HL-60/S4 treated with retinoic acid at 250 ng/mL for 4 days and 3 days (cell line): ENCODE measurements around the gene GADD45A.
"Not testable (repeated sequence)": the region's sequence is repeated elsewhere in the genome, so short reads cannot be mapped to it uniquely, and the experiment has no call there.

Source experiments
- in situ Hi-C: fragments of 300-500 bp; cut with MboI; formaldehyde crosslinking; loops from 2 replicates; pipeline ENCODE4 v1.7.0; 2022; ENCODE audit warnings: low sequenced_read_pairs

GADD45A gene, protein sequence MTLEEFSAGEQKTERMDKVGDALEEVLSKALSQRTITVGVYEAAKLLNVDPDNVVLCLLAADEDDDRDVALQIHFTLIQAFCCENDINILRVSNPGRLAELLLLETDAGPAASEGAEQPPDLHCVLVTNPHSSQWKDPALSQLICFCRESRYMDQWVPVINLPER

DNA sequence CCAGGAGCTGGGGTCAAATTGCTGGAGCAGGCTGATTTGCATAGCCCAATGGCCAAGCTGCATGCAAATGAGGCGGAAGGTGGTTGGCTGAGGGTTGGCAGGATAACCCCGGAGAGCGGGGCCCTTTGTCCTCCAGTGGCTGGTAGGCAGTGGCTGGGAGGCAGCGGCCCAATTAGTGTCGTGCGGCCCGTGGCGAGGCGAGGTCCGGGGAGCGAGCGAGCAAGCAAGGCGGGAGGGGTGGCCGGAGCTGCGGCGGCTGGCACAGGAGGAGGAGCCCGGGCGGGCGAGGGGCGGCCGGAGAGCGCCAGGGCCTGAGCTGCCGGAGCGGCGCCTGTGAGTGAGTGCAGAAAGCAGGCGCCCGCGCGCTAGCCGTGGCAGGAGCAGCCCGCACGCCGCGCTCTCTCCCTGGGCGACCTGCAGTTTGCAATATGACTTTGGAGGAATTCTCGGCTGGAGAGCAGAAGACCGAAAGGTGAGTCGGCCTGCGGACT, at the start of gene GADD45A:
TSS of gene GADD45A (plus strand) at position 135 of the 491 bp plus-strand sequence. CDS start at position 429, 294 bp downstream.
- in situ Hi-C loops: no loop called here

DNA sequence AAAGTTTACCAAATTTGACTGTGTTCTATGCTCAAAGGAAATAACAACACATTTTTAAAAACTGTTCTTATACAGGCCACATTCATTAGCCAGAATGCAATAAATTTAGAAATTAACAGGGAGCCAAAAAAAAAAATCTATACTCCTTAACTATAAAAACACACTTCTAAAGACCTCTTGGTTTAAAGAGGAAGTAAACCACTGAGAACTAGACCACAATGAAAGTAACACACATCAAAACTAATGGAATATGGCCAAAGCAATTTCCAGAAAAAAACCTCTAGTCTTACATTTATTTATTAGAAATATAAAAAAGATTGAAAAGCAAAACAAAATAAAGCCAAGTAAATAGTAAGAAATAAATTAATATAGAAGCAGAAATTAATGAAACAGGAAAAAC, 48.9 kb upstream of the GADD45A start:
- in situ Hi-C loops: no loop called here

DNA sequence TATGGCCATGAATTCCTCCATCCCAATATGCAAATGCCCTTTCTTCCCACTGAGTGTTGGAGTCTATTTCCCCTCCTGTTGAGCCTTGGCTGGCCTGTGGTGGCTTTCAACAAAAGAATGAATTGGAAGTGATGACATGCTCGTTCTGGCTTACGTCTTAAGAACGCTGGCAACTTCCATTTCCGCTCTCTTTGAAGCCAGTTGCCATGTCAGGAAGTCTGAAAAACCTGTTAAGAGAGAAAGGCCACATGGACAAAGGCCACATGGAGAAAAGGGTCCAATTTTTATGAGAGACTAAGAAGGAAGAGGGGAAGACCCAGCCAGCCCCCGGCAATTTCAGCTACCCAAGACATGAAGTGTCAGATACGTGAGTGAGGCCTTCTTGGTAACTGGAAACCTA, 45.6 kb upstream of the GADD45A start:
- in situ Hi-C loops: no loop called here

DNA sequence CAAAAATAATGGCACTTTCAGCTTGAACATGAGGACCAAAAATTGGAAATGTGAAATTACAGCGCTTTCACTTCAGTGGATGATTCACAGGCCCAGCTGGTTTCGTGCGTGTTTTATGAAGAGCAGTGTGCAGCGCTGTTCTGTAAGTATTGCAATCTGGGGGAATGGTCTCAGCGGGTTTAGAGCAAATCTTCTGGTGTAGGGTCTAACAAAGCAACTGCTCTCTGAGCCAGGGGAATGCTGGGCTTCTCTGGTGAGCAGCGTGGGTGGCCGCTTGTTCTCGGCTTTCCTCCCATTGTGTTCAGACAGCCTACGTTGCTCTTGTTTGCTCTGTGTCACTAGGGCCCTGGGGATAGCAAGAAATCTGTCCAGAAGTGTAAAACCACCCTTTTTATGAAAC, 42.4 kb upstream of the GADD45A start:
- in situ Hi-C loops: no loop called here

DNA sequence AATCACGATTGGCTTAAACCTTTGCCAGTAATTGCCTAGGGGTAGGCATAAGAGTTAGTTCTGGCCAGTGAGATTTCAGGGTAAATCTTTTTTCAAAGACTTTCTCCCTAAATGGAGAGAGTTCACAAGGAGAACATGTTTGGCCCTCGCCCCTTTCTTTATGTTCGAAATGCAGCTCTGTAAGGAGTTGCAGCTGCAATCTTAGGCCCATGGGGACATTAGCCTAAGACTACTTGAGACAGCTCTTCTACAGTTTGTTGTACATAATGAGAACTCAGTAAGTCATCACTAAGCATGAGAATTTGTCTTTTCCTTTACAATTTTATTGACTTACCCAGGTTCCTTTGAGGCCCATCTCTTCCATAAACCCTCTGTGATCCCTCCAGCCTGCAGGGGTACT, 40.4 kb upstream of the GADD45A start:
- in situ Hi-C loops: no loop called here

DNA sequence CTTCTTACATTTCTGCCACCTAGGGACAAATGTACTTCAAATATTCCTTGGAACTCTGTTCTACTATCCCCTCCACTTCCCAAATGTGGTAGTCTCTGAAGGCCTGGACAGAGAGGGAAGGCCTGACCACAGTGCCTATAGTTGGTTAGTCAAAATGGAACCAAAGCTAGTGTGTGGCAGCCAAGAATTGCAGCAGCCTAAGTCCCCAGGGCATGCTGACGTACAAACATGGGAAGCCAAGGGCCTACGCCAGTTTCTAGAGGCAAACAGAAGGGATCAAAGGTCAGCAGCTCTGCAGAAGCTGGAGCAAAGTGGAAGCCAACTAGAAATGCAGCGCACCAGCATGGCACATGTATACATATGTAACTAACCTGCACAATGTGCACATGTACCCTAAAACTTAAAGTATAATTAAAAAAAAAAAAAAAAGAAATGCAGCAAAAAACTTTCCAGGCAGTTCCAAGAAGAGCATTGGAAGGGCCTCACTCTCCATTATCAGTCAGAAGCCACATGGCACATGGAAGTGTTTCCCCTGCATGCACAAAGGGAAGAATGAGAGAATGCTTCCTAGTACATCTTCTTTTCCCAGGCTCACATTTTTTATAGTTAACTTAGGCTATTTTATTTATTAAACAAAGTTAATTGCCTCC, 39.4 kb upstream of the GADD45A start:
- in situ Hi-C loops: no loop called here

DNA sequence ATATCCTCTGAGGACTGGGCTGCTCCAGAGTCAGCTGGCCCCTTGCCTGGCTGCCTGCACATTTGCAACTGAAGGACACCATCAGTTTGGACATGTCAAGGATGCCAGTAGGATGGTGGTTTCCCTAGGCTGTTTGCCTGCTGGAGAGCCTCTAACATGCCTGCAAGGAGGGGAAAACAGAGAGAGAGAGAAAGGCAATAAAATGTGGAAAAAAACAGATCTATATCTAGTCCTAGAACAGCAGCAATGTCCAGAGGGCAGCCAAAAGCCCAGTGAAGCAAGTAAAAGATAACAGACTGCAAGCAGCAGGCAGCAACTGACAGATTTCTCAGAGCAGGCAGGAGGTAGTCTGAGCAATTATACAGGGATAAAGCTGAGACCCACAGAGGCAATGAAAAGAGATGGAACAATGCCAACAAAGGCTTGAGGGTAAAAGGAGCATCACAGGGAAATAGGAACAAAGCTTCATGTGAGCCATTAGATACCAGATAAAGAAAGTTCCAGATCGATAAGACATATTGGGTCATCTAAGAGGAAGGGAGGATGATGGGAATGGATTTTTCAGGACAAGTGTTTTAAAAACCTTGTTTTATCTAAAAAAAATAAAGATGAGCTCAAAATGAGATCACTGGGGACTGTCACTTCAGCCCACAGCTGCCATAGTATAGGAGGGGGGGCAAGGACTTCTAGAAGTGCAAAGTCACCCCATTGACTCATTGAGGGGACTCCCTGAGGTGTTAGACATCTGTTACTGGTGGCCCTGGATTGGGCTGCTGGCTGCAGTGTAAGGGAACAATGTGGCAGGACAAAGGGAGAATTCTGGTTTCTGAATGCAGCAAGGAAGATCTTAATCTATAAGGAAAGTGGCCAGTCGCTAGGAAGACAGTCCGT, 38.6 kb upstream of the GADD45A start:
- in situ Hi-C loops: no loop called here

DNA sequence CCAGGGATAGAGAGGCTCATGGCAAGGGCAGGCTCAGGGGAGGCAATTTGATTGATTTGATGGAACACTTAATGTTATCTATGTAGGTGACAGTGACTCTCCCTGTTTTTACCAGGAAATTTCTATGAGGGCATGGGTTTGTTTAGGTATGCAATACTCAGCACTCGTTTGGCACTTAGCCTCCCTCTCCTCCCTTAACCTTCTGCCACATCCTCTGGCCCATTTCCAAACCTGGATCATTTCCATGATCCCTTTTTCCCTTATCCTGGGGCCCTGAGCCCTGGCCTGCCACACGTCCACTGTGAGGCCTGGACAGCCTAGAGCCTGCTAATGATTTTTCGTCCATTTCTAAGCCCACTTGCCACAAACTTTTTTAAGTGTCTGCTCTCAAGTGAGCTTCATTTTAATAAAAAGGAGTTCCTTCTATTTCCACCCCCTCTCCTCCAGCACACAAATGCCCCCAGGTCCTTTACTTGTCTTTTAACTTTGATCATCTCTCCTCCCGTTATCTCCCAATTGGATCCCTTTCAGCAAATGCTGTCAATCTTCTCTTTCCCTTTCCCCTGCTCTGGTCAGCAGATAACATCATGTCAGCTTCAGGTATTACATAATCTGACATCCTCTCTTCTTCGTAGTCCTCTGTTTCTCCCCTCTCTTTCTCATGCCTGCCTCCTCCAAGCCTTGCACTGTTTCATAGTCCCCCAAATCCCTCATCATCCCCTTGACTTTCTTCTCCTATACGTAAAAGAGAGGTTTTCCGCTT, 37.8 kb upstream of the GADD45A start:
- in situ Hi-C loops: no loop called here

DNA sequence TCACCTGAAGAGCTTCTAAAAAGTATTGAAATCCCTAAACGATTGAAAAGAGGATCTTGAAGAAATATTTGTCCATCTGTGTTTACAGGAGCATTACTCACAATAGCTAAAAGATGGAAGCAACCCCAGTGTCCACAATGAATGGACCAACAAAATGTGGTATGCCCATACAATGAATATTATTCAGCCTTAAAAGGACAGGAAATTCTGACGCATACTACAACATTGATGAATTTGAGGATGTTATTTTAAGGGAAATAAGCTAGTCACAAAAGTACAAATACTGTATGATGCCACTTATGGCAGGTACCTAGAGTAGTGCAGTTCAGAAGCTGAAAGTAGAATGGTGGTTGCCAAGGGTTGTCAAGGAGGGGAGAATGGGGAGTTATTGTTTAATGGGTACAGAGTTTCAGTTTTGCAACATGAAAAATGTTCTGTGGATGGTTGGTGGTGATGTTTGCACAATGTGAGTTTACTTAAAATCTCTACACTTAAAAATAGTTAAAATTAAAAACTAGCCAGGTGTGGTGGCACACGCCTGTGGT, 37.1 kb upstream of the GADD45A start:
- in situ Hi-C loops: no loop called here

DNA sequence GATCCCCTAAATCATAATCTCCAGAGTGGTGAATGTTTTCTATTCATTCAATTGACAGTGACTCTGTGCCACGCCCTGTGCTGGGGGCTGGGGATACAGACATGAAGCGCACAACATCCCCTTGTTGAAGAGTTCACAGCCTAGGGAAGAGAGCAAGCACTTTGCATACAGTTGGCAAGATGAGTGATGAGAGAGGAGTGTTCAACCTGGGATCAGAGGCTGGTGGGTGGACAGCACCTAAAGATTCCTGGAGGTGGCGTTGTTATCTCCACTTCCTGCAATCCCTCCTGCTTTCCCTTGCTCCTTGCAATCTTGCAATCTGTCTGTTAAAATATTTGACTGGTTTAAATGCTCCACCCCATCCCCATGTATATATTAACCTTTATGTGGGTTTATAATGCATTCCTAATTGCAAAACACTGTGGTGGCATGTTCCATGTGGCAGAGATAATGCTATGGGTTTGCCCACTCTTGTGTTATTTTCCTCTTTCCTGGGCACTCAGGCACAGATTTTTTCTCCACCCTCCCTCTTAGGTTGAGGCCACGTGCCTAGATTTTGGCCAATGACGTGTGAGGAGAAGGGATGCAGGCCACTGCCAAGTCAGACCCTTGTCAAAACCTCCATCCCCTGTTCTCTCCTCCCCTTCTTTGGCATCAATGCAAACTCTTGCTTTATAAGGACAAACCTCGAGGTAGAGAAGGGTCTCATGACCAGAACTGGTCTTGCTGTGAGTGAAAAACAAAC, 36.2 kb upstream of the GADD45A start:
- in situ Hi-C loops: no loop called here

DNA sequence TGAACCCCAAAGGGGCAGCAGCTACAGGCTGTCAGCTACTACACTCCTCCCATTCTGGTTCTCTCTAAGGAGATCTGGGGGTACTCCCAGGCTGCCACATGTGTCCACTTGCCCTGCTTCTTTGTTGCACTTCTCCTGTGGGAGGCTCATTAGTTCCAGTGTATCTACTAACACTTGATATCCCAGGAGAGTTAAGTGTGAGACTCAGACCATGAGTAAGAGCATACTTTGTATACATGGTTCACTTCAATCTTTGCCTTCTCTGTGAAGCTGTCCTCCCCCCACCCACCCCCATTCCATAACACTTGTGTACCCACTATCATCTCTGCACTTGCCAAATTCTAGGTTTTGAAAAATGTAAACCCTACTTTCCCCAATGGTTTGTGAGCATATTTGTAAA, 34.9 kb upstream of the GADD45A start:
- in situ Hi-C loops: no loop called here

DNA sequence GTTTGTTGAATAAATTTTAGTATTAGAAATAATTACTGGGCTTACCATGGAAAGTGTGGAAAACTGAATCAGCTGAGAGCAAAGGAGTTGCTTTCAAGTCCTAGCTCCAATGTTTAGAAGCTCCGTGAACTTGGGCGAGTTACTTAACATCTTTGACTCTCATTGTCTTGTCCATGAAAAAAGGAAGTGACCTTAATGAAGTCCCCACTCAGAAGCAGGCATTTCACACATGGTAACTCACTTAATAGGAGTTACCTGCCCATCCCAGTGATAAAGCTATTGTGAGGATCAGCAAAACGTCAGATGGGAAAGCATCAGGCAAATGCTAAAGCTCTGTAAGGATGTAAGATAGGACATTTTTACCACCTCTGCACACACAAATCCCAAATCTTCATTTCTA, 34.0 kb upstream of the GADD45A start:
- in situ Hi-C loops: no loop called here

DNA sequence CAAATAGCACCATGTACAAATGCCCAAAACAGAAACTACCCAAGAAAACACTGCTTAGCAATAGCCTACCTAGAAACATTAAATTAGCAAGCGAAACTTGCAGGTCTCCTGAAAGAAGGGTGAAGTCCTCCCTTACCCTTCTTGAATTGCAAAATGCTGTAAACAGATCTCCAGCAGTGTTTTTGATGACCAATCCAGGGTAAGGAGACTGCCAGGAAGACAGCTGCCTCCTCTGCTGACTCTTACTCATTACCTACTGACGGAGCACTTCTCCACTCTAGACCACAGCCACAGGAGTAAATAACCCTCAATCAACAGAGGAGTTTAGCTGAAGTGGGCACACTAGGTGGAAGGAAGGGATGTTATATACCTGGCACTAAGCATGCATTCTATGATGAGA, 32.2 kb upstream of the GADD45A start:
- in situ Hi-C loops: no loop called here

DNA sequence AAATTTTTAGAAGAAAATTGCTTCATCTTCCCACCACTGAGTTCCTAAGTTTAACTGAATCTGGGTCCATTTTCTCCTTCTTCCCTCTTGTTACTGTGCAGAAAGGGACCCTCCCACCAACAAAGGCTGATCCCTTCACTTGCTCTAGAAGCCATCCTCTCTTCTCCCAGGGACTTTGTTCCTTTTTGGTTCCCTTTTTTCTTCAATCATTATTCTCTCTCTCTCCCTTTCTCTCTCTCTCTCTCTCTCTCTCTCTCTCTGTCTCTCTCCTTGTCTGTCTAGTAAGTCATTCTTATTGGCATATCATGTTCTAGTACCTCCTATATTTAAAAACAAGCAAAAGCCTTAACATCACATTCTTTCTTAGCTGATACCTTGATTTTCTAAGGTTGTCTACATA, 31.7 kb upstream of the GADD45A start:
- in situ Hi-C loops: no loop called here

DNA sequence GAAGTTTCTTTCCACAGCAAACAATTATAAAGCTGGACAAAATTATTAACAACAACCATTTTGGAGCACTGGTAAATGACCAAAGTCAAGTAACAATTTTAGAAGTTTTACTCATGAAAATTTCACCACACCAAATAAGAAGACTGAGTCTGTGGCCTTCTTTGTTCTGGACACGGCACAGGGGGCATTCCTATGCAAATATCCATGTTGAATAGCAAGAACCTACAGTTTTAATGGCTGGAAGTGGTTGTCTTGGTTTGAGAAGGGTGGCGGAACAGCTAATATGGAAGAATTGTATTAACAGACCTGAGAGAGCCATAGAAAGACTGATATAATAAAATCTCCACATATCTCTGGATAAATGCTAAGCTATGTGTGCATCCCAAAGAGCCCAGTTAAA, 29.4 kb upstream of the GADD45A start:
- in situ Hi-C loops: no loop called here

DNA sequence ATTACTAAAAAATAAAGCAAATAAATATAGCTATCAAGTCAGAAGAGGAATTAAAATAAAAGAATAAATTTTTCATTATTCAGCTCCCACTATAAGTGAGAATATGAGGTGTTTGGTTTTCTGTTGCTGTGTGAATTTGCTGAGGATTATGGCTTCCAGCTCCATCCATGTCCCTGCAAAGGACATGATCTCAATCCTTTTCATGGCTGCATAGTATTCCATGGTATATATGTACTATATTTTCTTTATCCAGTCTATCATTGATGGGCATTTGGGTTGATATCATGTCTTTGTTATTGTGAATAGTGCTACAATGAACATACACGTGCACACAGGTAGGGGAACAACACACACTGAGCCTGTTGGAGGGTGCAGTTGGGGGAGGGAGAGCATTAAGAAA, 27.8 kb upstream of the GADD45A start:
- in situ Hi-C loops: not testable (repeated sequence)

DNA sequence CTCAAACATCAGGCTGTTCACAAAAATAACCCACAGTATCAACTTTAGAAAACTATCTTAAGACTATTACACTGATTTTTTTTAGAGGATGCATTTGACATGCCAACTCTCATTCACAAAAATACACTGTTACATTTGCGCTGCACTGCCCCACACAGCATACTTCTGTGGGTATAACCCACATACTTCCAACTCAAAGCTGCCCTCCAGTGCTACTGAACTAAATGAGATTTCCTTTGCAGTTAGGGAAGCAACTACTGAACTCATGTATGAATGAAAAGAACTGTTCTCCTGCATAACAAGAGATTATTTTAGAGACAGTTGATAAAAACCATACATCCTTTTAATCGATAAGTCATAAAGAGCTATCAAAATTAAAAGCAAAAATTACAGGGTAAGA, 25.8 kb upstream of the GADD45A start:
- in situ Hi-C loops: no loop called here

DNA sequence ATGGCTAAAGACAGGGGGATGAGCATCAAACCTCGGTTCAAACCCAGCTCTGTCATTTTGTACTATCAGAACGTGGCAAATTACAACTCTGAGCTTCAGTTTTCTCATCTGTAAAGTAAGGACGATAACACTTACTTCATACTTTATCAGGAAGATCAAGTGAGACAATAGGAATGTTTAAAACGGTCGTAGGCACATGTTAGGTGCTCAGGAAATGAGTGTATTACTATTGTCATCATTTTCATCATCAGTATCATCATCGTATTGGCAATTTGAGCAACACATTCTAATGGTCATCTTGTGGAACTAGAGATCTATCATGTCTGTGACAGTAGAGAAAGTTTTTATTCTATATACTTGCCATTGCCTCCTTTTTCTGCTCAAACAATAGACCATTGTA, 22.1 kb upstream of the GADD45A start:
- in situ Hi-C loops: no loop called here

DNA sequence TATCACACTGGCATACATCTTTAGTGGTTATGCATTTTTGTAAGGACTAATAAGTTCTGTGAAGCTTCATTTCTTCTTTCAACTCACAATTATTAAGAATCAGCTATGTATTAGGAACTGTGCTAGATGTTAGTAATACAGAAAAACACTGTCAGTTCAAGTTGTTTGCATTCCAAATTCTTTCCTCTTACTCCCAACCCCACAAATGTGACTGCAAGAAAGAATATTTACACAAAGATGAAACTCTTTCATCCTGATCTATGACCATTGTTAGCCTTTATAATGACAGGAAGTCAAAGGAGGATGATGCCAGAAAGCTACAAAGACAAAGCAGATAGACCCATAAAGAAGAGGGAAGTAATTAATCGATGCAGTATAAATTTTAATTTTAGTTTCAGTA, 21.0 kb upstream of the GADD45A start:
- in situ Hi-C loops: no loop called here

DNA sequence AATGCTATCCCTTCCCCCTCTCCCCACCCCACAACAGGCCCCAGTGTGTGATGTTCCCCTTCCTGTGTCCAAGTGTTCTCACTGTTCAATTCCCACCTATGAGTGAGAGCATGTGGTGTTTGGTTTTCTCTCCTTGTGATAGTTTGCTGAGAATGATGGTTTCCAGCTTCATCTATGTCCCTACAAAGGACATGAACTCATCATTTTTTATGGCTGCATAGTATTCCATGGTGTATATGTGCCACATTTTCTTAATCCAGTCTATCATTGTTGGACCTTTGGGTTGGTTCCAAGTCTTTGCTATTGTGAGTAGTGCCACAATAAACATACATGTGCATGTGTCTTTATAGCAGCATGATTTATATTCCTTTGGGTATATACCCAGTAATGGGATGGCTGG, 19.7 kb upstream of the GADD45A start:
- in situ Hi-C loops: not testable (repeated sequence)
